Effector CD4-positive, alpha-beta T cell (primary cell): ENCODE results near the gene MT2A.
"Not testable (repeated sequence)": the region's sequence is repeated elsewhere in the genome, so short reads cannot be mapped to it uniquely, and the experiment has no call there.

Experiments
- DNase-seq: peaks from one replicate; pipeline ENCODE4 v3.0.0-alpha.2; 2020
- total RNA-seq: gene quantifications from one replicate; lab custom pipeline; 2026; lab: John Stamatoyannopoulos, UW

Gene MT2A
- total RNA-seq, result 22.3 reads per million, percentile 49 among the genes with 10 or more reads in this experiment

GRCh38 chr16:56608043-56608875 is at the start of gene MT2A:
TSS of gene MT2A (plus strand) at chr16:56608584. CDS start at chr16:56608656, 72 bp downstream.
- peak; percentile 80 for DNase-seq

DNA sequence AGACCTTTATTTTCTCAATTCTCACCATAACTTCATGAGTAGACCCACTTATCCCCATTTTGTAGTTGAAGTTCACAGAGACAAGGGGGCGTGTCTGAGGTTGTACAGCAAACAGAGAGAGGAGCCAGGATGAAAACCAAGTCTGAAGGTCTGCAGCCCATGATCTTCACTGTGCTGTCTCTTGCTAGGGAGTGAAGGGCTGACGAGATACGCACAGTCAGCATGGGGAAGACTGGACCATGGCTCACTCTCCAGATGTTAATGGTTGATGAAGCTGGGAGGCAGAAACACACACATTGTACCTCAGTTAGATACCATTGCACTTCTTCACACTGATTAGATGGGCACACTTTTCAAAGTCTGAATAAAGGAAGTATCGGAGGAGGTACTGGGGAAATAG is 49.3 kb upstream of the MT2A start:
- no peak for DNase-seq

DNA sequence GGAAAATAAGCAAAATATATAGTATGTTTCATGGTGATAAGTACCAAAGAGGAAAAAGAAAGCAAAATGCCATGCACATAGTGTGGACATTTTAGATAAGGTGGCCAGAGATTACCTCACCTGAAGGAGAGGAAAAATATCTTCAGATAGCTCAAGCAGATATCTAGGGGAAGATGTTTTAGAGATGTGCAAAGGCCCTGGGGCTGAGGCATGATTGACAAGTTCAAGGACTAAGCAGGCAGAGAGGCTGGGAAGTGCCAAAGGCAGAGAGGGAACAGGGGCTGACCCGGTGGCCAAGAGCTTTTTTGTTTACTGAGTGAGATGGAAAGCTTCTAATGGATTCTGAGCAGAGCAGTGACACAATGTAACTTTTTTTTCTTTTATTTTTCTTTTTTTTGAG is 47.9 kb upstream of the MT2A start:
- no peak for DNase-seq

DNA sequence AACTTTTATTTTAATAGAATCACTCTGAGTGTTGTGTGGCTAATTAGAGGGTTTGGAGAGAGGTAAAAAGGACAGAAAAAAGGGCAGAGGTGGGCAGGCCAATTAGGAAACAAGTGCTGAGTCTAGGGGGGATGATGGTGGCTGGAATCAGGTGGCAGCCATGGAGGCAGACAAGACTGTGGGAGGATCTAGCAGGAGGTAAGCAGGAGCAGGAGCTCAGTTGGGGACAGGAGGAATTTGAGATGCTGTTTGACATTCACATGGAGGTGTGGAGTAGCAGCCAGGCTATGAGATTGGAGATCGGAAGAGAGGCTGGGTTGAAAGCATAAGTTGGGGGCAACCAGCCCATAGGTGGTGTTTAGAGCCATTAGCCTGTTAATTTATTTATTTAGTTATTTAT is 47.3 kb upstream of the MT2A start:
- no peak for DNase-seq

- DNase-seq, result no peak
Observed at GRCh38 chr16:56564793-56565477, 43.4 kb upstream of the MT2A start, which contains the start of gene MT4. TSS of gene MT4 (plus strand) at chr16:56565073. CDS start at chr16:56565129, 56 bp downstream.

GRCh38 chr16:56569971-56570370 is 38.4 kb upstream of the MT2A start:
- DNase-seq, result no peak

DNA sequence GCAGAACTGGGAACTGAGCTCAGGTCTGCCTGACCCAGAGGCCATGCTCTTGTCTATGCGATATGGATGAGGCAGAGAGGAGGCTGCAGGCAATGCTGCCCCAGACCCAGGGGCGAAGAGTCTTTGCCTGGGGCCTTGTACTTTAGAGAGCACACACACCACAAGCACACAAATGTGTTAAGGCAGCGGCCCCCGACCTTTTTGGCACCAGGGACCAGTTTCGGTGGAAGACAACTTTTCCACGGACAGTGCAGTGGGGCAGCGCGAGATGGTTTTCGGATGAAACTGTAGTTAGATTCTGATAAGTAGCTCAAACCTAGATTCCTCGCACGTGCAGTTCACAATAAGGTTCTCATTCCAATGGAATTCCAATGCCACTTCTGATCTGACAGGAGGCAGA is 36.9 kb upstream of the MT2A start:
- no peak for DNase-seq

- DNase-seq, result no peak
Observed at GRCh38 chr16:56574625-56575024, 33.8 kb upstream of the MT2A start.

GRCh38 chr16:56576585-56577299 is 31.6 kb upstream of the MT2A start:
- DNase-seq, result peak; percentile 86

- no peak for DNase-seq
Observed at GRCh38 chr16:56577300-56577625, 31.1 kb upstream of the MT2A start.

DNA sequence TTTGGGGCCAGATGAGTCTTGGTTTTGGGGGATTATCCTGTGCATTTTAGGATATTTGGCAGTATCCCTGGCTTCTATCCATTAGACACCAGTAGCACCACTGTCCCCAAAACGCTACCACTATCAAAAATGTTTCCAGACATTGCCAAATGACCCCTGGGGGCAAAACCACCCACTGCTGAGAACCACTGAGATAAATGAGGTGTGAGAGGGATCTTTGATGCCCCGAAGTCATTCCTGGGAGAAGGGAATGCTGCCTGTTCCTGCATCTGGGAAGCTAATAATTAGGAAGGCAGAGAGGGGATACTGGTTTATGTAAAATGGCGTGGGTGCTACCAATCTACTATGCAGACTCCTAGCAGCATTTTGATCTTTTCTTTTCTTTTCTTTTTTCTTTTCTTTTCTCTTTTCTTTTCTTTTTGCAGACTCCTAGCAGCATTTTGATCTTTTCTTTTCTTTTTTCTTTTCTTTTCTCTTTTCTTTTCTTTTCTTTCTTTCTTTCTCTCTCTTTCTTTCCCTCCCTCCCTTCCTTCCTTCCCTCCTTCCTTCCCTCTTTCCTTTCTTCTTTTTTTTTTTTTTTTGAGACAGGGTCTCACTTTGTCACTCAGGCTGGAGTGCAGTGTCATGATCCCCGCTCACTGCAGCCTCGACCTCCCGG is 27.9 kb upstream of the MT2A start:
- no peak for DNase-seq

DNA sequence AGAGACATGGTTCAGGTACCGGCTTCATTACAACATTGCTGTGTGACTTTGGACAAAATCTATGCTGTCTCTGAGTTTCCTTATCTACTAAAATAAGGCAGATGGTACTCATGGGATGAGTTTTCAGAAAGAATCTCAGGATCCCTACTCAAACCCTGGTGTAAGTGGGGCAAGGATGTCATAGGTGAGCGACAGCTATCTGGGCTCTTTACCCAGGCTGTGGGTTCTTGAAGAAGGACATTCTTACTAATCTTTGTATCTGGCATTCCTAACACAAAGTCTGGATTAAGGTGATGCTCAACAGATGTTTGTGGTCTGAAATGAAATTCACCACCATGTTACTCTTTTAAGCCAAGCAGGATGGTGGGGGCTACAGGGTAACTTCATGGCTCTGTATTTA is 25.5 kb upstream of the MT2A start:
- not testable (repeated sequence) for DNase-seq

DNA sequence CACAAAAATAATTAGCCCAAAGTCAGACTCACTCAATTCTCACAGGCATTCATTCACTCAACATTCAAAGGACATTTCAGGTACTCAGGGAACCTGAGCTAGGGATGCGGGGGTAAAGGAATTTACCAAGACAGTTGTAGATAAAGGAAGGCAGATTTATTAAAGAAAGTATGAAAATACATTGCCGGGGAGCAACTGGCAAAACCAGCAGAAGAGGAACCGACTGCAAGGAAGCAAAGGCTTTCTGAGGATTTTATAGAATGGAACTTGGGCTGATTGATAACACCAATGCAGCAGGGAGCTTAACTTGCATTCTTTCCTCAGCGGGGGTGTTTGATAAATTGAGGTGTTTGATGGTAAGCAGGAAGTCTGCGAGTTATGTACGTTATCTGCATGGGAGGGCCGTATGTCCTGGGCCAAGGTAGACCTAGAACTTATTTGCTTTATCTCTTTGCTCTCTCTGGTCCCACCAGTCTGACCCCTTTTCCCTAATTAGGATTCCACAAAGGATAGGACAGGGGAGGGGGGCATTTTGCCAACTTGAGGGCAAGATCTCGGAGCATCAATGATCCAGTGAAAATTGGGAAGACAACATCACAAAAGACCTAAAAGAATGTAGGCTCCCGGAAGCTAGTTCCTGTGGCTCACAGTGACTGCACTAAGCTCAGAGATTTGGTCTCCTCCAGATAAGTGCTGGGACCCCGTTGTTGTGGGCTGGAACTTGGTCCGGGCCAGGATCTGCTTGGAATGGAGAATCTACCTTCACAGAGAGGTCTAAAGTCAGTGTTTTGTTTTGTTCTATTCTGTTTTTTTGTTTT is 24.8 kb upstream of the MT2A start:
- DNase-seq, result no peak

DNA sequence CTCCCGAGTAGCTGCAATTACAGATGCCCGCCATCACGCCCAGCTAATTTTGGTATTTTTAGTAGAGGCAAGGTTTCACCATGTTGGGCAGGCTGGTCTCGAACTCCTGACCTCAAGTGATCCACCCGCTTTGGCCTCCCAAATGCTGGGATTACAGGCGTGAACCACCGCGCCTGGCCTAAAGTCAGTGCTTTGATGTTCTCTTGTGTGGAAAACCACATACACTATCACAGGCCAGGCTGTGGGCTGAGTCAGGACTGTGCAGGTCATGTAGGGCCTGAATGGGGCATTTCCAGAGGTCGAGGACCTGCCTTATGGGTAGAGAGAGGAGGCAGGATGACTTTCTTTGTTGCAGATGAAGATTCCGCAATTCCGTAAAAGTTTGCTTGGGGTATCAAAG is 24.1 kb upstream of the MT2A start:
- DNase-seq, result no peak

DNA sequence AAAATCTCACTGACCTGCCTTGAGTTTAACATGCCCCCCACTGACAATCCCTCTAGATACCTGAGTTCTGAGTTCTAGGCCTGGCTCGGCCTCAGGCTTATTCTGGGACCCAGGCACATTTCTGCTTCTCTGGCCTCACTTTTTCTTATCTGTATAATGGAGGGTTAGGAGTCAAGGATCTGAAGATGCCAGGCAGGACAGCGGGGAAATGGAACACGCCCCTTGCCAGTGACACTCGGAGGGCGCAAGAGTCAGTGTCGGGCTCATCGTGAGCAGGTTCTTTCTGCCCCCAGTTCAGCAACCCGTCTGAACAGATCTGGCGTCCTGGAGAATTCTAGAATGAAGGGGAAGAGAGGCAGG is 19.6 kb upstream of the MT2A start:
- DNase-seq, result no peak

DNA sequence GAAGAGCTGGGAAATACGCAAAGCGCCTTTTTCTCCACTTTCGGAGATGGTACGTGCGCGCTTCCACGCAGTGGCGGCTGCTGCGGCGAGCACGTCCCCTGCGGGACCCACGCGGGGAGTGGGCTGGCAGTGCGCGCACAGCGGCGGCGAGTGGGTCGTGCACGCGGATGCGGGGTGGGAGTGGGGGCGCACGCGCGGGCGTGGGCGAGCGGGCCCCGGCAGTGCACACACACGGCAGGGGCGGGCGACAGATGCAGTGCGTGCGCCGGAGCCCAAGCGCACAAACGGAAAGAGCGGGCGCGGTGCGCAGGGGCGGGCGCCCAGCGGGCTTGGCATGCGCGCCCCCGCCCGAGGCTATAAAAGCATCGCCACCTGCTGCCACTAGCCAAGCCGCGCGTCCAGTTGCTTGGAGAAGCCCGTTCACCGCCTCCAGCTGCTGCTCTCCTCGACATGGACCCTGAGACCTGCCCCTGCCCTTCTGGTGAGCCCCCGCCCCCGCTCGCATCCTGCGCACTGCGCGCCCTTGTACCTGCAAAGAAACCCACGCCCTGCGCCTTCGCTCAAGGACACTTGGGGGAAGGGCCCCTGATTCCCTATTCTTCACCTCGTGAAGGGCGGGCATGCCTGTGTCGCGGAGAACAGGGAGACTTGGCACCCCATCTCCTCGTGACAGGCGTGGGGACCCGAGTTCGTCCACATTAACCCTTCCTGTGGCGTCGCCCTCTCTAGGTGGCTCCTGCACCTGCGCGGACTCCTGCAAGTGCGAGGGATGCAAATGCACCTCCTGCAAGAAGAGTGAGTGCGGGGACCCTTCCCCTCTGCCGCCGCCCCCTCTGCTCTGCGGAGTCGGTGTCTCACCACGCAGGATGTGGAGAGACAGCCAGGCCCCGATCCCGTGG is 19.0 kb upstream of the MT2A start, which contains the start of gene MT3:
MT3 (plus strand) TSS at position 388 of the 899 bp plus-strand sequence; CDS start at position 451, 63 bp downstream.
- no peak for DNase-seq

GRCh38 chr16:56591377-56592060 is 16.9 kb upstream of the MT2A start:
- DNase-seq, result no peak

DNA sequence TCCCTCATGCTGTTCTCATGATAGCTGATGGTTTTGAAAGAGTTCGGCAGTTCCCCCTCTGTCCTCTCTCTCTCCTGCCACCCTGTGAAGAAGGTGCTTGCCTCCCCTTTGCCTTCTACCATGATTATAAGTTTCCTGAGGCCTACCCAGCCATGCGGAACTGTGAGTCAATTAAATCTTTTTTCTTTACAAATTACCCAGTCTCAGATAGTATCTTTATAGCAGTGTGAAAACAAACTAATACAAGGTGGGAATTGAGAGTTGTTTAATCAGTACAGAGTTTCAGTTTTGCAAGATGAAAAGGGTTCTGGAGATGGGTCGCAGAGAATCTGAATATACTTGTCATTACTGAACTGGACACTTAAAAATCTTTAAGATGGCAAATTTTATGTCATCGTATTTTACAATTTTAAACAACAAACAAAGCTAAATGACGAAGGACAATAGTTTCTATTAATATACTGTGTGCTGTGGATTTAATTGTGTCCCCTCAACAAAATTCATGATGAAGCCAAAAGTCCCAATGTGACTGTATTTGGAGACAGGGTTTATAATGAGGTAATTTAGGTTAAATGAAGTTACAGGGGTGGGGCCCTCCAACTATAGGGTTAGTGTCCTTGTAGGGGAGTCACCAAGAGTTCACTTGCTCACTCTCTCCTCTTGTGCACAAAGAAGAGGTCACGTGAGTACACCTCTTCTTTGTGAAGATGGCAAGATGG is 14.7 kb upstream of the MT2A start:
- no peak for DNase-seq

GRCh38 chr16:56594292-56594619 is 14.1 kb upstream of the MT2A start:
- no peak for DNase-seq
